Thymus (tissue), 11 donors: ENCODE data around the gene PITPNM3. TPM values are rescaled to one million over a fixed set of nuclear protein-coding genes. Genes with fewer than 3 reads are reported as not detected.
A peak's percentile ranks its signal among the peaks of the same experiment; 100 is the strongest.

Experiments used
- DNase-seq, 9 donors: peaks; one replicate each; pipeline ENCODE4 v3.0.0-alpha.2; 2013; ENCODE audit warnings: low spot score in 9 of 9, low read depth in 6 of 9, missing footprints in 1 of 9
- H3K27ac ChIP-seq, 2 donors: one replicate each; pipeline ENCODE4 v1.5.1; 2013; ENCODE audit warnings: control low read depth in 1 of 2, low read depth in 1 of 2, low read length in 1 of 2, mild to moderate bottlenecking in 1 of 2, moderate library complexity in 1 of 2
- H3K27me3 ChIP-seq, 2 donors: one replicate each; pipeline ENCODE4 v1.5.1; 2013; ENCODE audit warnings: low read length in 1 of 2; ENCODE audit not compliant: control insufficient read depth in 2 of 2, insufficient read depth in 1 of 2
- H3K36me3 ChIP-seq, 2 donors: one replicate each; pipeline ENCODE4 v1.5.1; 2013; ENCODE audit warnings: low read length in 1 of 2, mild to moderate bottlenecking in 1 of 2, moderate library complexity in 1 of 2; ENCODE audit not compliant: control insufficient read depth in 2 of 2, insufficient read depth in 2 of 2
- H3K4me1 ChIP-seq, 2 donors: one replicate each; pipeline ENCODE4 v1.5.1; 2013; ENCODE audit warnings: low read length in 2 of 2; ENCODE audit not compliant: control insufficient read depth in 2 of 2, insufficient read depth in 2 of 2
- H3K4me3 ChIP-seq, 2 donors: one replicate each; pipeline ENCODE4 v1.5.1; 2013; ENCODE audit warnings: low read length in 2 of 2, control low read depth in 1 of 2, mild to moderate bottlenecking in 1 of 2
- H3K9me3 ChIP-seq, 2 donors: one replicate each; pipeline ENCODE4 v1.5.1; 2013; ENCODE audit warnings: low read length in 1 of 2, mild to moderate bottlenecking in 1 of 2; ENCODE audit not compliant: control insufficient read depth in 2 of 2, insufficient read depth in 1 of 2
- WGBS: extraction: QIAGEN DNeasy Blood & Tissue Kit; methylation state at CpG from one replicate; pipeline ENCODE4 v1.1.7; 2013; 5-methylcytosine and 5-hydroxymethylcytosine counted together
- polyA plus RNA-seq: library from polyadenylated mRNA; stranded (reverse); fragments of 200-250 nt; gene quantifications from one replicate; pipeline ENCODE4 v1.2.3, GENCODE V29; 2013
- total RNA-seq: library from RNA; stranded (reverse); fragments of 120-200 nt; gene quantifications from one replicate; pipeline ENCODE4 v1.2.4, GENCODE V29; 2013
- donor health status: healthy.

Gene PITPNM3
- total and polyA plus RNA-seq, 2 donors, result 0.33 to 0.52 TPM

- Histone ChIP-seq H3K4me1 (no peaks in the 10 kb centered on the region), H3K27me3 (peaks cover 0 to 41% of the 10 kb centered on the region in 2 donors), H3K36me3 (no peaks in the 10 kb centered on the region), H3K27ac (no peak overlapping the region), H3K9me3 (no peaks in the 10 kb centered on the region), H3K4me3 (no peak overlapping the region)
- 31% methylated on average over 13 of the region's 13 CpGs for WGBS
- DNase-seq, result peak in 7 of 9 donors; percentile 32 to 69 (median 48)
Observed at GRCh38 chr17:6421700-6422604, 134.4 kb downstream of the PITPNM3 start.

DNA sequence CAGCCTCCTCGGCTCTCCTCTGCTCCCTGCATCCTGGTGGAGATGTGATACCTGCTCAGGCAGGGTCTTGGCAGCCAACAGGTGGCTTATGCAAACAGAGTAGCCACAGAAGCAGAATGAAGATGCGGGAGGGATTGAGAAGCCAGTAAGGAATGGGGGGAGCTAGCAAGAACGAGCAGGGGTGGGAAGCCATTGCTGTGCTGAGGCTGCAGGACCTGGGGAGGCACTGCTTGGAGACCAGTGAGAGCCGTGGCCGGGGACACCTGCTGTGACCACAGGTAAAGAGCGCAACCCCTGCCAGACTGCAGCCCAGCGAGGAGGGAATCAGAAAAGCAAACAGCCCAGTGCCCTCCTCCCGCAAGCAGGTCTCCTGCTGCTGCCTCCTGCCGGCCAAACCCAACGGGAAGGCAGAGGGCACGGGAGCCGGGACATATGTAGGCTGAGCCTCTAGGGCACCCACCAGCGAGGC is 136.1 kb downstream of the PITPNM3 start:
- Histone ChIP-seq H3K9me3 (no peaks in the 10 kb centered on the region), H3K27ac (no peak overlapping the region), H3K36me3 (no peaks in the 10 kb centered on the region), H3K4me3 (no peak overlapping the region), H3K27me3 (peaks cover 0 to 28% of the 10 kb centered on the region in 2 donors), H3K4me1 (no peaks in the 10 kb centered on the region)
- 32% methylated on average over 13 of the region's 13 CpGs for WGBS
- no peak for DNase-seq

GRCh38 chr17:6415616-6416015 is 140.7 kb downstream of the PITPNM3 start:
- no peaks in the 10 kb centered on the region for H3K4me1 ChIP-seq
- DNase-seq, result no peak
- peaks cover 0 to 3% of the 10 kb centered on the region in 2 donors for H3K9me3 ChIP-seq
- no peak overlapping the region for H3K27ac ChIP-seq
- 93% methylated on average over 8 of the region's 8 CpGs for WGBS
- H3K27me3 ChIP-seq, result peaks cover 0 to 6% of the 10 kb centered on the region in 2 donors
- H3K4me3 ChIP-seq, result no peak overlapping the region
- no peaks in the 10 kb centered on the region for H3K36me3 ChIP-seq

DNA sequence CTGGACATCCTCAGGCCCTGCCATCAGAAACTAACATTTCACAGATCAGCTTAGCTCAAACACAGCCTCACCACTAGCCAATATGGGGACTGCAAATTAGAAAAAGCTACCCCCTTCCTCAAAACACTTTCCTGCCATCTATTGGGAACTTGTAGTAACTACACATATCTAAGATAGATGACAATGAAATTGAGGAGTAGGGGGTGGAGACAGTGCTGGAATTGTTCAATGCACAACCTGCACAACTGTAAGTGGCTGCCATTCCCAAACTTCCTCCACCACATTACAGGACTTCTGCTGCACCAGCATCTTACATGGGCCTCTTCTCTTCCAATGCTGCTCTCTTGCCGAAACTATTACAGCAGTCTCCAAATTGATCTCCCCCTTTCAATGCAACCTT is 143.3 kb downstream of the PITPNM3 start:
- peaks cover 0 to 3% of the 10 kb centered on the region in 2 donors for H3K9me3 ChIP-seq
- no peaks in the 10 kb centered on the region for H3K4me1 ChIP-seq
- no peaks in the 10 kb centered on the region for H3K36me3 ChIP-seq
- no peaks in the 10 kb centered on the region for H3K27me3 ChIP-seq
- peak in 2 of 9 donors; percentile 6 to 17 for DNase-seq
- no peak overlapping the region for H3K27ac ChIP-seq
- no peak overlapping the region for H3K4me3 ChIP-seq
- WGBS, result 100% methylated on average over 1 of the region's 1 CpG

- H3K27ac ChIP-seq, result no peak overlapping the region
- H3K9me3 ChIP-seq, result peaks cover 0 to 3% of the 10 kb centered on the region in 2 donors
- no peaks in the 10 kb centered on the region for H3K36me3 ChIP-seq
- H3K27me3 ChIP-seq, result no peaks in the 10 kb centered on the region
- WGBS, result 79% methylated on average over 10 of the region's 10 CpGs
- no peaks in the 10 kb centered on the region for H3K4me1 ChIP-seq
- no peak overlapping the region for H3K4me3 ChIP-seq
- DNase-seq, result no peak
Observed at GRCh38 chr17:6408735-6409134, 147.6 kb downstream of the PITPNM3 start.

DNA sequence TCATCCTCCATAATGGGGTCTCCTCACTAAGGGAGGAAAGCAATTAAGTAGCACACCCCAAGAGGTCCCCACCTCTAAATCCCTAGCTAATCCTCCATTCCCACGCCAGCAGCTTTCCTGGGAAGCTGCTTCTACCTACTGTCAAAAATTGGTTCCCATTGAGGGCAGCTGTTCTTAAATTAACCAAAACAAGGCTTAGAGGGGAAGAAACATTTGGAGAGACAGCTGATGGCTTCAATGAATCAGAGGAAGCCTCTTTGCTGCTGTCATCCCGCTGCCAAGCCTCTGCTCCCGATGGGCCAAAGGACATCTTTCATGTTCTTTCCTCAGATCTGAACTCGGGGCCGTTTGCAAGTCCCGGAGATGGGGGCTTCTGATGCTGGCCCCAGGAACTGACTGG is 148.1 kb downstream of the PITPNM3 start:
- H3K9me3 ChIP-seq, result peaks cover 0 to 3% of the 10 kb centered on the region in 2 donors
- H3K27ac ChIP-seq, result no peak overlapping the region
- H3K4me3 ChIP-seq, result no peak overlapping the region
- H3K36me3 ChIP-seq, result no peaks in the 10 kb centered on the region
- DNase-seq, result no peak
- 84% methylated on average over 6 of the region's 6 CpGs for WGBS
- H3K27me3 ChIP-seq, result no peaks in the 10 kb centered on the region
- H3K4me1 ChIP-seq, result no peaks in the 10 kb centered on the region

- no peaks in the 10 kb centered on the region for H3K4me1 ChIP-seq
- no peaks in the 10 kb centered on the region for H3K36me3 ChIP-seq
- H3K4me3 ChIP-seq, result no peak overlapping the region
- 90% methylated on average over 6 of the region's 6 CpGs for WGBS
- no peak overlapping the region for H3K27ac ChIP-seq
- DNase-seq, result no peak
- no peaks in the 10 kb centered on the region for H3K27me3 ChIP-seq
- H3K9me3 ChIP-seq, result no peaks in the 10 kb centered on the region
Observed at GRCh38 chr17:6402258-6402657, 154.1 kb downstream of the PITPNM3 start.

Other genes starting within 250 kb of the PITPNM3 start
- gene AIPL1, start 121.4 kb downstream of the PITPNM3 start, total RNA-seq, result 0.05 TPM
- gene AIPL1, start 121.4 kb downstream of the PITPNM3 start, polyA plus RNA-seq, result 0.14 TPM
- gene PIMREG, start 112.1 kb downstream of the PITPNM3 start, total RNA-seq, result 15.1 TPM
- 1.8 TPM for gene PIMREG, start 112.1 kb downstream of the PITPNM3 start, polyA plus RNA-seq
- gene KIAA0753, start 84.2 kb upstream of the PITPNM3 start, total RNA-seq, result 11.8 TPM
- gene KIAA0753, start 84.2 kb upstream of the PITPNM3 start, polyA plus RNA-seq, result 10.8 TPM
- 127 TPM for gene TXNDC17, start 84.5 kb upstream of the PITPNM3 start, total RNA-seq
- gene TXNDC17, start 84.5 kb upstream of the PITPNM3 start, polyA plus RNA-seq, result 117 TPM
- 19.7 TPM for gene MED31, start 95.0 kb upstream of the PITPNM3 start, total RNA-seq
- gene MED31, start 95.0 kb upstream of the PITPNM3 start, polyA plus RNA-seq, result 29.4 TPM
- gene C17orf100, start 95.2 kb upstream of the PITPNM3 start, total RNA-seq, result 0.90 TPM
- gene C17orf100, start 95.2 kb upstream of the PITPNM3 start, polyA plus RNA-seq, result 5.2 TPM
- 0.05 TPM for gene SLC13A5, start 156.8 kb upstream of the PITPNM3 start, total RNA-seq
- gene SLC13A5, start 156.8 kb upstream of the PITPNM3 start, polyA plus RNA-seq, result 0.14 TPM
- 41.1 TPM for gene XAF1, start 199.5 kb upstream of the PITPNM3 start, total RNA-seq
- 73.2 TPM for gene XAF1, start 199.5 kb upstream of the PITPNM3 start, polyA plus RNA-seq
- 0.09 TPM for gene FBXO39, start 219.7 kb upstream of the PITPNM3 start, total RNA-seq
- gene FBXO39, start 219.7 kb upstream of the PITPNM3 start, polyA plus RNA-seq, result 1.0 TPM